Neural progenitor cell (in vitro differentiated cells): Measurements from ENCODE around the gene TCP11.

Experiments
- EZH2 ChIP-seq: fragments of 200-600 bp; sonication (generic); IDR thresholded peaks from 2 replicates; pipeline ENCODE4 v1.6.1; 2017; ENCODE audit warnings: antibody characterized with exemption, mild to moderate bottlenecking, moderate library complexity
- TF ChIP-seq, protein P1 (sequence below): fragments of 200-600 bp; sonication (generic); IDR thresholded peaks from 2 replicates; pipeline ENCODE4 v1.5.1; 2017; ENCODE audit warnings: antibody characterized with exemption, mild to moderate bottlenecking

DNA sequence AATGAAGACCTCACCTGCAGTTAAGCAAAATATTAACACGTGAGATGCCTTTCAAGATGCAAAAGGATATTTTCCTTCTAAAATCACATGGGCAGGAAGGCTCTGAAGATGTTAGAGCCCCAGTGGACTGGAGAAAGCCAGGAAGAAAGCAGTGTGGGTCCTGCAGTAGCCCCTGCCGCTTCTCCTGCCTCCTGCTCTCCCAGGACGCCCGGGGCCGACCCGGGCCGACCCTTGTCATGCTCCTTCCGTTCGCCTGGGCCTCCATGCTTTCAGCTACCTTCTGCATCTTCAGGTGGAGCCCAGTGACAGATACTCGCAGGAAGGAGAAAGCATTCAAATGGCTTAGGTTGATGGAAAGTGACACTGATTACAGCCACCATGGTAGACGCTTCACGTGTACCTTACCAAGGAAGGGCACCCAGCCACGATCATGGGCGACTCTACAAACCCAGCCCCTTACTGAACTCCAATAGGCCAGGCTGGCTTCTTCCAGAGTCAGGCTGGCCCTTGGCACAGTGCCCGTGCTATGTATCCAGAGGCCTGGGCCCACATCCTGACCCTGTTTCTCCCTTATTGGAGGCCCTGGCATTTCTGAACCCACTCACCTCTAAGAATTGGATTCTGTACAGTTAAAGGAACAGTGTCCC is 69.0 kb downstream of the TCP11 start:
- TF ChIP-seq, protein P1, sequence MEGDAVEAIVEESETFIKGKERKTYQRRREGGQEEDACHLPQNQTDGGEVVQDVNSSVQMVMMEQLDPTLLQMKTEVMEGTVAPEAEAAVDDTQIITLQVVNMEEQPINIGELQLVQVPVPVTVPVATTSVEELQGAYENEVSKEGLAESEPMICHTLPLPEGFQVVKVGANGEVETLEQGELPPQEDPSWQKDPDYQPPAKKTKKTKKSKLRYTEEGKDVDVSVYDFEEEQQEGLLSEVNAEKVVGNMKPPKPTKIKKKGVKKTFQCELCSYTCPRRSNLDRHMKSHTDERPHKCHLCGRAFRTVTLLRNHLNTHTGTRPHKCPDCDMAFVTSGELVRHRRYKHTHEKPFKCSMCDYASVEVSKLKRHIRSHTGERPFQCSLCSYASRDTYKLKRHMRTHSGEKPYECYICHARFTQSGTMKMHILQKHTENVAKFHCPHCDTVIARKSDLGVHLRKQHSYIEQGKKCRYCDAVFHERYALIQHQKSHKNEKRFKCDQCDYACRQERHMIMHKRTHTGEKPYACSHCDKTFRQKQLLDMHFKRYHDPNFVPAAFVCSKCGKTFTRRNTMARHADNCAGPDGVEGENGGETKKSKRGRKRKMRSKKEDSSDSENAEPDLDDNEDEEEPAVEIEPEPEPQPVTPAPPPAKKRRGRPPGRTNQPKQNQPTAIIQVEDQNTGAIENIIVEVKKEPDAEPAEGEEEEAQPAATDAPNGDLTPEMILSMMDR: no peak
- TF ChIP-seq EZH2: no peak
